ENCODE results near the gene ISL2. TPM values are rescaled to one million over a fixed set of nuclear protein-coding genes. Genes with fewer than 3 reads are reported as not detected.

The ISL2 gene
- total RNA-seq, 4 donors from 2014 or later, result not detected

GRCh38 chr15:76382987-76383728, 46.6 kb downstream of the ISL2 start:
- TF ChIP-seq, protein P1, sequence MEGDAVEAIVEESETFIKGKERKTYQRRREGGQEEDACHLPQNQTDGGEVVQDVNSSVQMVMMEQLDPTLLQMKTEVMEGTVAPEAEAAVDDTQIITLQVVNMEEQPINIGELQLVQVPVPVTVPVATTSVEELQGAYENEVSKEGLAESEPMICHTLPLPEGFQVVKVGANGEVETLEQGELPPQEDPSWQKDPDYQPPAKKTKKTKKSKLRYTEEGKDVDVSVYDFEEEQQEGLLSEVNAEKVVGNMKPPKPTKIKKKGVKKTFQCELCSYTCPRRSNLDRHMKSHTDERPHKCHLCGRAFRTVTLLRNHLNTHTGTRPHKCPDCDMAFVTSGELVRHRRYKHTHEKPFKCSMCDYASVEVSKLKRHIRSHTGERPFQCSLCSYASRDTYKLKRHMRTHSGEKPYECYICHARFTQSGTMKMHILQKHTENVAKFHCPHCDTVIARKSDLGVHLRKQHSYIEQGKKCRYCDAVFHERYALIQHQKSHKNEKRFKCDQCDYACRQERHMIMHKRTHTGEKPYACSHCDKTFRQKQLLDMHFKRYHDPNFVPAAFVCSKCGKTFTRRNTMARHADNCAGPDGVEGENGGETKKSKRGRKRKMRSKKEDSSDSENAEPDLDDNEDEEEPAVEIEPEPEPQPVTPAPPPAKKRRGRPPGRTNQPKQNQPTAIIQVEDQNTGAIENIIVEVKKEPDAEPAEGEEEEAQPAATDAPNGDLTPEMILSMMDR (IDR thresholded peaks at IDR 0.05; ENCODE audit: low read depth), result no peak

DNA sequence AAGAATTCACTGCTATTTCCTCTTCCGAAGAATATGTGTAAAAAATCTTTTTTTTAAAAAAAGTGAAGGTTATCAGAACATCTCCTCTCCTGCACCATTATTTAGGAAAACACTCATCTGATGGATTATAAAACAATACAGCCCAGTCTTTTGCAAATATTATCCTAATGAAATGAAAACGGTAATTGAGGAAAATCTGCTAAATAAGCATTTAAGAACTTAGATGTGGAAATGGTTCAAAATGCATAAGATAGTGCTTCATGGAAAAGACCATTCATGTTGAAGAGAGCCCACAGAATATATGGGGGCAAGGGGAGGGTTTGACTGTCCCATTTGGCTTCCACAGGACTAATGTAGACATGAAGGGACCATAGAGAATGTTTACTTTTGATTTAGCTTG, 47.8 kb downstream of the ISL2 start:
- TF ChIP-seq, protein P1 (IDR thresholded peaks at IDR 0.05; ENCODE audit: low read depth), result no peak

DNA sequence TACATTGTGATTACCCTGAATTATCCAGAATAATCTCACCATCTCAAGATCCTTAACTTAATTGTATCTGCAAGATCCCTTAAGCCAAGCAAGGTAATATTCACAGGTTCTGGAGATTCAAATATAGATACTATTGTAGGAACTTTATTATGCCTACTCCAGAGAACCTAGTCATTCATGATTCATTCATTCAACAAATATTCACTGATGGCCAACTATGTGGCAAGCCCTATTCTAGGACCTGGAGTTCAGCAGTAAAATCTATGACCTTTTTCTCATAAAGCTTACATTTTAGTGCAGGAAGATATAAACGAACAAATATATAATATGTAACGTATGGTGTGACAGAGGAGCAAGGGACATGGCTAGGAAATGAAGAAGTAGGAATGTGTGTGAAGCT, 49.6 kb downstream of the ISL2 start:
- TF ChIP-seq, protein P1 (IDR thresholded peaks at IDR 0.05; ENCODE audit: low read depth), result no peak

GRCh38 chr15:76386926-76387325, 50.4 kb downstream of the ISL2 start:
- TF ChIP-seq, protein P1 (IDR thresholded peaks at IDR 0.05; ENCODE audit: low read depth), result no peak

DNA sequence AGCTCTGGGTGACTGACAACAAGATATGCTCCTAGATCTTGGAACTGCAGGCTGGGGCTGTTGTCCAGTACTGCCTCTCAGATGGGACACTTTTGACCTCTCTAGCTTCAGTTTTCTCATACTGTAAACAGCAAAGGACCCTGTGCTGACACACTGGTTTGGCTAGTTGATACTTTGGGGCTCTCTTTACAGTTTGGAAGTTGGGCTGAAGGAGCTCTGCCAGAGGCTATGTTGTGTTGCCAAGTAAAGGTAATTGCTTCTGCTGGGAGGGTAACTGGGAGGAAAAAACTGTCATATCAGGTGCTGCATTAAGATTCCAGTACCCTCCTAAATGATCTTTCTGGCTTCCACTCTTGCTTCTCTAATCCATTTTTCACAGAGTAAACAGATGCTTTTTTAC, 54.0 kb downstream of the ISL2 start:
- TF ChIP-seq, protein P1 (IDR thresholded peaks at IDR 0.05; ENCODE audit: low read depth), result no peak

GRCh38 chr15:76391309-76391708, 54.7 kb downstream of the ISL2 start:
- TF ChIP-seq, protein P1 (IDR thresholded peaks at IDR 0.05; ENCODE audit: low read depth), result no peak

- TF ChIP-seq, protein P1 (IDR thresholded peaks at IDR 0.05; ENCODE audit: low read depth), result no peak
Observed at GRCh38 chr15:76391847-76392246, 55.3 kb downstream of the ISL2 start.

Other genes with a start within 250 kb of the ISL2 start
- gene ETFA, start 25.3 kb upstream of the ISL2 start, total RNA-seq, result 100 to 1,000 TPM; 148 to 186 (median 157) TPM